ENCODE results near the gene USP47. TPM values are rescaled to one million over a fixed set of nuclear protein-coding genes. Genes with fewer than 3 reads are reported as not detected.

Gene USP47
- total RNA-seq, 1 donor from 2014 or later: 71.7 TPM

DNA sequence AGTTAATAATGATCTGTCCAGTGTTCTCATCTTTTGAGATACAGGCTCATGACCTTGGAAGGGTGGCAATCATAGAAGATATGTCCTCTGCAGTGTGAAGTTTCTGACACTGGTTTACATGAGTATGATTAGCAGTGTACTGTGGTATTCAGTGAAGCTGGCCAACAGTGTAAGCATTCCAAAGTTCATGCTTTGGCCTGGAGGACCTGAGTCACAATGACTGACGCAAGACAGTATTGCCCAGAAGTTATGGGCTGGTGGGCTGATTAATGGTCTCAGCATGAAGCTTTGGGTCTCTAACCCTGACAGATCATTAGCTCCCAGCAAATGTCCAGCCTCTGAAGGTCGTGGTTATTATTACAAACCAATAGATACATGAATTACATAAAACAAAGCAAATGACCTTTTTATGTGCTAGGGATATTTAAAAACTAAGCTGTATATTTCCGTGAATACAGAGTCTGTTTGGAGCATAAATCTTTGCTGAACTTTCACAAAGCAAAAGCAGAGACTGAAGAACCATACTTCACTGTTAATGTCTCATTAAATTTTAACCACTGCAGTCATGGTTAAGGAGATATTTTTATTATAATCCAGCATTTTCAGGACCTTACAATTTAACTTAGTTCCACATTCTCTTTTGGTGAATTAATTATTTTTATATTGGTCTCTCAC is 28.3 kb upstream of the USP47 start:
- peaks cover 8% of the 10 kb centered on the region for H3K27me3 Mint-ChIP-seq (ENCODE audit: insufficient read depth, low read depth)
- Histone ChIP-seq H3K4me1 (no peaks in the 10 kb centered on the region), H3K36me3 (no peaks in the 10 kb centered on the region), H3F3A (ENCODE audit: low read depth) (no peaks in the 10 kb centered on the region), H3K27me3 (no peaks in the 10 kb centered on the region), H3K79me2 (ENCODE audit: low read depth) (no peaks in the 10 kb centered on the region), H2AFZ (replicated peaks) (no peak overlapping the region), H3K9ac (no peak overlapping the region), H3K4me2 (no peak overlapping the region), H3K4me3 (no peak overlapping the region), H3K27ac (no peak overlapping the region), H4K20me1 (ENCODE audit: low read depth) (no peaks in the 10 kb centered on the region), H3K9me3 (ENCODE audit: low read depth) (no peaks in the 10 kb centered on the region)
- no peaks in the 10 kb centered on the region for H3K4me1 Mint-ChIP-seq
- no peak for DNase-seq (ENCODE audit: low spot score)
- no peak overlapping the region for H3K27ac Mint-ChIP-seq
- no peaks in the 10 kb centered on the region for H3K9me3 Mint-ChIP-seq
- no peak overlapping the region for H3K4me3 Mint-ChIP-seq
- TF ChIP-seq EZH2 (IDR thresholded peaks at IDR 0.05) (no peak), EZH2phosphoT487 (IDR thresholded peaks at IDR 0.05) (no peak)
- TF ChIP-seq, protein P1, sequence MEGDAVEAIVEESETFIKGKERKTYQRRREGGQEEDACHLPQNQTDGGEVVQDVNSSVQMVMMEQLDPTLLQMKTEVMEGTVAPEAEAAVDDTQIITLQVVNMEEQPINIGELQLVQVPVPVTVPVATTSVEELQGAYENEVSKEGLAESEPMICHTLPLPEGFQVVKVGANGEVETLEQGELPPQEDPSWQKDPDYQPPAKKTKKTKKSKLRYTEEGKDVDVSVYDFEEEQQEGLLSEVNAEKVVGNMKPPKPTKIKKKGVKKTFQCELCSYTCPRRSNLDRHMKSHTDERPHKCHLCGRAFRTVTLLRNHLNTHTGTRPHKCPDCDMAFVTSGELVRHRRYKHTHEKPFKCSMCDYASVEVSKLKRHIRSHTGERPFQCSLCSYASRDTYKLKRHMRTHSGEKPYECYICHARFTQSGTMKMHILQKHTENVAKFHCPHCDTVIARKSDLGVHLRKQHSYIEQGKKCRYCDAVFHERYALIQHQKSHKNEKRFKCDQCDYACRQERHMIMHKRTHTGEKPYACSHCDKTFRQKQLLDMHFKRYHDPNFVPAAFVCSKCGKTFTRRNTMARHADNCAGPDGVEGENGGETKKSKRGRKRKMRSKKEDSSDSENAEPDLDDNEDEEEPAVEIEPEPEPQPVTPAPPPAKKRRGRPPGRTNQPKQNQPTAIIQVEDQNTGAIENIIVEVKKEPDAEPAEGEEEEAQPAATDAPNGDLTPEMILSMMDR (IDR thresholded peaks at IDR 0.05): no peak
- no peaks in the 10 kb centered on the region for H3K36me3 Mint-ChIP-seq

DNA sequence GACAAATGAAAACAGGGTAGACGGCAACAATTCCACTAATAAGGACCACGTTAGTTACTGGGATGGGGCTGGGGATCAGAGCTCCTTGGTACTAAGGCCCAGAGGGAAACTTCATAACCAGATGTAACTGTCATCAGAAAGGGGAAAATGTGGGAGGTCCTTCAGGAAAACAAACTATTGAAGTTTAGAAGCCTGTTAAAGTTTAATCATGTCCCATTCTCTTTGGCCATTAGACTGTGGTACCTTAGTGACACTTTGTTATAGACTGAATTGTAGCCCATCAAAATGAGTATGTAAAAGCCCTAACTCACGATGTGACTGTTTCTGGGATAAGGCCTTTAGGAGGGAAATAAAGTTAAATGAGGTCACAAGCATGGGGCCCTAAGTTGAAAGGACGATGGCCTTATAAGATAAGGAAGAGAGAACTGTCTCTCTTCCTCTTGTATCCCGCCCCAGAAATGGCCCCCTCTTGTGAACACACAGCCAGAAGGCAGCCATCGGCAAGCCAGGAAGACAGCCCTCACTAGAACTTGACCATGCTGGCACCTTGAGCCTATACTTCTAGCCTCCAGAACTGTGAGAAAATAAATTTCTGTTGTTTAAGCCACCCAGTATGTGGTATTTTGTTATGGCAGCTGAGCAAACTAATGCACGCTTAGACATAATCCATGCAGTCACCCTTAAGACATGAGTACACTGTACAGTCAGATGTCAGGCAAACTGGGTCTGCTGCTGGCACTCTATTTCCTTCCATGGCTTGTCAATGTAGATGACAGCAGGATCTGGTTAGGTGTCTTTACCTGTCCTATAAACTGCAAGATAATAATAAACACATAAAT is 26.9 kb upstream of the USP47 start:
- H3K9ac ChIP-seq: no peak overlapping the region
- H3K27me3 Mint-ChIP-seq (ENCODE audit: insufficient read depth, low read depth): peaks cover 8% of the 10 kb centered on the region

DNA sequence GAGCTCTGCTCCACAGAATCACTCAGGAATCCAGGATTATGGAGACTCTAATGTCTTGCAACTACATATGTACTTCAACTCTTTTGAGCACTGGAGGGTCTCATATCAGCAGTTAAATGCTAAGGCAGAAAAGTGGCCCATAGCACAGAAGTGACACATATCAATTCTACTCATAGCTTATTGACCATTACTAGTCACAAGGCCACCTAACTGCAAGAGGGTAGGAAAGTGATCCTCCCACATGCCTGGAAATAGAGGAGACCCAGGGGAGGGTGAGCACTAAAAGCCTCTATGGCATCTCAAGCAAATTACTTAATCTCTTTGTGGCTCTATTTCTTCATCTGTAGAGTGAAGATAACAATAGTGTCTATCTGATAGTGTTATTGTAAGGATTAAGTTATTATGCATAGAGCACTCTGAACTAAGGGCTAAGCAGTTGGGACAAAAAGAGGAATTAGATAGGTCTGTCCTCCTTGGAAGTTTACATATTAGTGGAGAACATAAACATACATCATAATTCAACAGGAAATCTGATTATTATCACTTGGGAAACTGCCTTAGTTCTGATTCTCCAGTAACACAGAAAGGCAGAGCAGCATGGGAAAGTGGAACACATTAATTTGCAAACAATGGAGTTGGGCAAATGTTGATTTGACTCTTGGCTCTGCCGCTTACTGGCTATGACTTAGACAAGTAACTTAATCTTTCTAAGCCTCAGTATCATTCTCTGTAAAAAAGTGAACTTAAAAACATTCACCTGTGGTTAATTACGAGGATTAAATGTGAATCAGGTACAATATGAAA is 25.1 kb upstream of the USP47 start:
- no peaks in the 10 kb centered on the region for H3K9me3 ChIP-seq (ENCODE audit: low read depth)
- no peaks in the 10 kb centered on the region for H3K27me3 ChIP-seq
- no peak for TF ChIP-seq EZH2 (IDR thresholded peaks at IDR 0.05)
- TF ChIP-seq EZH2phosphoT487 (IDR thresholded peaks at IDR 0.05): no peak
- TF ChIP-seq, protein P1 (IDR thresholded peaks at IDR 0.05): no peak
- H3K27ac ChIP-seq: no peak overlapping the region
- H2AFZ ChIP-seq (replicated peaks): no peak overlapping the region
- no peak for DNase-seq (ENCODE audit: low spot score)
- no peaks in the 10 kb centered on the region for H3F3A ChIP-seq (ENCODE audit: low read depth)
- H3K4me1 Mint-ChIP-seq: no peaks in the 10 kb centered on the region
- H3K4me3 Mint-ChIP-seq: no peak overlapping the region
- H4K20me1 ChIP-seq (ENCODE audit: low read depth): no peaks in the 10 kb centered on the region
- H3K4me1 ChIP-seq: no peaks in the 10 kb centered on the region
- no peak overlapping the region for H3K4me3 ChIP-seq
- H3K27ac Mint-ChIP-seq: no peak overlapping the region
- H3K9me3 Mint-ChIP-seq: no peaks in the 10 kb centered on the region
- H3K36me3 Mint-ChIP-seq: no peaks in the 10 kb centered on the region
- H3K27me3 Mint-ChIP-seq (ENCODE audit: insufficient read depth, low read depth): peaks cover 5% of the 10 kb centered on the region
- H3K4me2 ChIP-seq: no peak overlapping the region
- H3K36me3 ChIP-seq: no peaks in the 10 kb centered on the region
- no peaks in the 10 kb centered on the region for H3K79me2 ChIP-seq (ENCODE audit: low read depth)
- no peak overlapping the region for H3K9ac ChIP-seq

More for the DNA sequence above, 26.9 kb upstream of the USP47 start:
- Mint-ChIP-seq H3K4me3 (no peak overlapping the region), H3K27ac (peak overlapping the region; percentile 67), H3K4me1 (no peaks in the 10 kb centered on the region), H3K36me3 (no peaks in the 10 kb centered on the region), H3K9me3 (no peaks in the 10 kb centered on the region)
- Histone ChIP-seq H3K27ac (no peak overlapping the region), H3K4me2 (no peak overlapping the region), H4K20me1 (ENCODE audit: low read depth) (no peaks in the 10 kb centered on the region), H3K4me3 (no peak overlapping the region), H3K4me1 (no peaks in the 10 kb centered on the region), H2AFZ (replicated peaks) (no peak overlapping the region), H3K27me3 (no peaks in the 10 kb centered on the region), H3F3A (ENCODE audit: low read depth) (no peaks in the 10 kb centered on the region), H3K36me3 (no peaks in the 10 kb centered on the region), H3K9me3 (ENCODE audit: low read depth) (no peaks in the 10 kb centered on the region), H3K79me2 (ENCODE audit: low read depth) (no peaks in the 10 kb centered on the region)
- no peak for DNase-seq (ENCODE audit: low spot score)
- TF ChIP-seq EZH2 (IDR thresholded peaks at IDR 0.05): no peak
- no peak for TF ChIP-seq EZH2phosphoT487 (IDR thresholded peaks at IDR 0.05)
- TF ChIP-seq, protein P1 (IDR thresholded peaks at IDR 0.05): no peak

Measured in neural progenitor cell (in vitro differentiated cells).